ENCODE data around the gene ZNF10.

The ZNF10 gene

GRCh38 chr12:133130038-133130807 is at the start of gene ZNF10, which contains the start of gene ZNF891:
TSS of gene ZNF10 (plus strand) at chr12:133130627. CDS start at chr12:133144493, 13,866 bp downstream.
TSS of gene ZNF891 (minus strand) at chr12:133130274. CDS start at chr12:133121918, 8,356 bp downstream.
- in situ Hi-C loops (cut with MboI; ENCODE audit: low sequenced_read_pairs), result no loop called here

- in situ Hi-C loops (cut with MboI; ENCODE audit: low sequenced_read_pairs), result no loop called here
Observed at GRCh38 chr12:133081159-133081780, 49.2 kb upstream of the ZNF10 start.

GRCh38 chr12:133083345-133083744 is 47.1 kb upstream of the ZNF10 start:
- in situ Hi-C loops (cut with MboI; ENCODE audit: low sequenced_read_pairs), result no loop called here

- in situ Hi-C loops (cut with MboI; ENCODE audit: low sequenced_read_pairs), result no loop called here
Observed at GRCh38 chr12:133105620-133106019, 24.8 kb upstream of the ZNF10 start.

- in situ Hi-C loops (cut with MboI; ENCODE audit: low sequenced_read_pairs), result no loop called here
Observed at GRCh38 chr12:133106253-133106652, 24.2 kb upstream of the ZNF10 start.

GRCh38 chr12:133107121-133107520 is 23.3 kb upstream of the ZNF10 start:
- in situ Hi-C loops (cut with MboI; ENCODE audit: low sequenced_read_pairs), result no loop called here

GRCh38 chr12:133108150-133108549 is 22.3 kb upstream of the ZNF10 start:
- in situ Hi-C loops (cut with MboI; ENCODE audit: low sequenced_read_pairs), result no loop called here

- in situ Hi-C loops (cut with MboI; ENCODE audit: low sequenced_read_pairs), result no loop called here
Observed at GRCh38 chr12:133120385-133121191, 9.8 kb upstream of the ZNF10 start.

- in situ Hi-C loops (cut with MboI; ENCODE audit: low sequenced_read_pairs), result no loop called here
Observed at GRCh38 chr12:133124674-133125073, 5.8 kb upstream of the ZNF10 start.

- in situ Hi-C loops (cut with MboI; ENCODE audit: low sequenced_read_pairs), result no loop called here
Observed at GRCh38 chr12:133129368-133130037, 924 bp upstream of the ZNF10 start.

- in situ Hi-C loops (cut with MboI; ENCODE audit: low sequenced_read_pairs), result no loop called here
Observed at GRCh38 chr12:133130808-133131128, 341 bp downstream of the ZNF10 start.

GRCh38 chr12:133135747-133136146 is 5.3 kb downstream of the ZNF10 start:
- in situ Hi-C loops (cut with MboI; ENCODE audit: low sequenced_read_pairs), result no loop called here

GRCh38 chr12:133145981-133146380 is 15.6 kb downstream of the ZNF10 start:
- in situ Hi-C loops (cut with MboI; ENCODE audit: low sequenced_read_pairs), result no loop called here

- in situ Hi-C loops (cut with MboI; ENCODE audit: low sequenced_read_pairs), result no loop called here
Observed at GRCh38 chr12:133156125-133156690, 25.8 kb downstream of the ZNF10 start.

GRCh38 chr12:133165776-133166175 is 35.3 kb downstream of the ZNF10 start:
- in situ Hi-C loops (cut with MboI; ENCODE audit: low sequenced_read_pairs), result no loop called here

GRCh38 chr12:133172491-133172890 is 42.1 kb downstream of the ZNF10 start:
- in situ Hi-C loops (cut with MboI; ENCODE audit: low sequenced_read_pairs), result no loop called here

- in situ Hi-C loops (cut with MboI; ENCODE audit: low sequenced_read_pairs), result no loop called here
Observed at GRCh38 chr12:133174901-133175300, 44.5 kb downstream of the ZNF10 start.

- in situ Hi-C loops (cut with MboI; ENCODE audit: low sequenced_read_pairs), result no loop called here
Observed at GRCh38 chr12:133180669-133181068, 50.2 kb downstream of the ZNF10 start.

- in situ Hi-C loops (cut with MboI; ENCODE audit: low sequenced_read_pairs), result no loop called here
Observed at GRCh38 chr12:133181238-133181959, 51.0 kb downstream of the ZNF10 start, which contains the start of gene ZNF268. TSS of gene ZNF268 (plus strand) at chr12:133181495. CDS start at chr12:133181998, 503 bp downstream.

GRCh38 chr12:133190176-133190575 is 59.7 kb downstream of the ZNF10 start:
- in situ Hi-C loops (cut with MboI; ENCODE audit: low sequenced_read_pairs), result no loop called here
